Activated CD4-positive, alpha-beta T cell treated with anti-CD3 and anti-CD28 coated beads for 24 hours (primary cell): ENCODE results near the gene CWC22.

Experiments used
- DNase-seq, 2 donors: peaks; one replicate each; pipeline ENCODE4 v3.0.0-alpha.2; 2020; ENCODE audit warnings: low read depth in 2 of 2

CWC22 gene

GRCh38 chr2:179899666-179900065, 107.4 kb downstream of the CWC22 start:
- DNase-seq = no peak

GRCh38 chr2:179898873-179899272, 108.2 kb downstream of the CWC22 start:
- no peak for DNase-seq
